Ovary (tissue), 9 donors: Measurements from ENCODE around the gene COL28A1. TPM values are rescaled to one million over a fixed set of nuclear protein-coding genes. Genes with fewer than 3 reads are reported as not detected.
"Not testable (repeated sequence)": the region's sequence is repeated elsewhere in the genome, so short reads cannot be mapped to it uniquely, and the experiment has no call there.

ENCODE experiments used
- DNase-seq, 5 donors: peaks; one replicate each; pipeline ENCODE4 v3.0.0-alpha.2; 2019 to 2020
- H3K27ac ChIP-seq, 2 donors: fragments of 200-600 bp; one replicate each; pipeline versions ENCODE4 v1.5.1 to v1.8.0; 2019 to 2022
- H3K27me3 ChIP-seq: fragments of 200-600 bp; one replicate; pipeline ENCODE4 v1.8.0; 2022
- H3K36me3 ChIP-seq: fragments of 200-600 bp; sonication (generic); one replicate; pipeline ENCODE4 v1.5.1; 2019
- H3K4me1 ChIP-seq: one replicate; pipeline ENCODE4 v1.8.1; 2013; ENCODE audit warnings: mild to moderate bottlenecking, moderate library complexity; ENCODE audit not compliant: insufficient read depth
- H3K4me3 ChIP-seq: fragments of 200-600 bp; sonication (generic); one replicate; pipeline ENCODE4 v1.5.1; 2017
- H3K9me3 ChIP-seq, 2 donors: fragments of 200-600 bp in 1 of 2; sonication (generic) in 1 of 2; one replicate each; pipeline versions ENCODE4 v1.5.1 to v1.8.1; 2013 to 2019; ENCODE audit warnings: mild to moderate bottlenecking in 1 of 2, moderate library complexity in 1 of 2
- EP300 ChIP-seq: sonication (generic); formaldehyde crosslinking; IDR thresholded peaks from one replicate; pipeline ENCODE4 v1.6.1; 2017; ENCODE audit warnings: antibody characterized with exemption
- POLR2A ChIP-seq: fragments of 450-650 bp; IDR thresholded peaks from one replicate; pipeline ENCODE4 v1.6.1; 2017; ENCODE audit warnings: antibody characterized with exemption, mild to moderate bottlenecking, moderate library complexity
- WGBS, 3 donors: extraction: QIAGEN DNeasy Blood & Tissue Kit in 1 of 3; methylation state at CpG; one replicate each; pipeline versions ENCODE4 v1.1.5 to v1.1.7; 2013 to 2017; 5-methylcytosine and 5-hydroxymethylcytosine counted together
- intact Hi-C, 4 donors: fragments of 100-400 bp; cut with DNase I; formaldehyde crosslinking; loops; one replicate each; pipeline versions ENCODE4 v1.11.0 to v1.15.1; 2022 to 2023
- polyA plus RNA-seq, 2 donors: library from polyadenylated mRNA; stranded (reverse); fragments of 200-250 nt in 1 of 2; fragments of 350-450 nt in 1 of 2; fragmentation: Illumina TruSeq in 1 of 2; extraction: RNeasy Lipid Tissue Mini Kit (QIAGEN cat#74804) in 1 of 2; gene quantifications; one replicate each; pipeline ENCODE4 v1.2.3, GENCODE V29; 2013 to 2014
- total RNA-seq, 7 donors: library from RNA; depleted of rRNA in 2 of 7; stranded (reverse); fragments of >200 nt in 2 of 7; fragmentation: NEBNext Ultra II Directional in 3 of 7; extraction: Animal tissue kit (Norgen Biotek cat#: 25700) in 3 of 7; gene quantifications; one replicate each; pipeline versions ENCODE4 v1.1.0 to v1.2.4, GENCODE V29; 2016 to 2023
- TF ChIP-seq, protein P1 (sequence below), 3 donors: fragments of 450-650 bp in 2 of 3; fragments of 200-600 bp in 1 of 3; IDR thresholded peaks; one replicate each; pipeline versions ENCODE4 v1.5.1 to v1.8.0; 2016 to 2022; ENCODE audit warnings: antibody characterized with exemption in 3 of 3, mild to moderate bottlenecking in 1 of 3
- donor health status: DM: no; HTN: no; CAD: no; lungs with moderate emphysema.
- donor health status: DM: no; HTN: no; CAD: no.
- donor health status: Bipolar disorder and iron deficiency.
- donor health status: DM: yes; HTN: yes; CAD: no.
- donor health status: DM: no; HTN: no; CAD: no.
- donor health status: DM: yes; HTN: yes; CAD: no.

The COL28A1 gene
- total and polyA plus RNA-seq, 9 donors = 0.29 to 4.2 (median 1.4) TPM

DNA sequence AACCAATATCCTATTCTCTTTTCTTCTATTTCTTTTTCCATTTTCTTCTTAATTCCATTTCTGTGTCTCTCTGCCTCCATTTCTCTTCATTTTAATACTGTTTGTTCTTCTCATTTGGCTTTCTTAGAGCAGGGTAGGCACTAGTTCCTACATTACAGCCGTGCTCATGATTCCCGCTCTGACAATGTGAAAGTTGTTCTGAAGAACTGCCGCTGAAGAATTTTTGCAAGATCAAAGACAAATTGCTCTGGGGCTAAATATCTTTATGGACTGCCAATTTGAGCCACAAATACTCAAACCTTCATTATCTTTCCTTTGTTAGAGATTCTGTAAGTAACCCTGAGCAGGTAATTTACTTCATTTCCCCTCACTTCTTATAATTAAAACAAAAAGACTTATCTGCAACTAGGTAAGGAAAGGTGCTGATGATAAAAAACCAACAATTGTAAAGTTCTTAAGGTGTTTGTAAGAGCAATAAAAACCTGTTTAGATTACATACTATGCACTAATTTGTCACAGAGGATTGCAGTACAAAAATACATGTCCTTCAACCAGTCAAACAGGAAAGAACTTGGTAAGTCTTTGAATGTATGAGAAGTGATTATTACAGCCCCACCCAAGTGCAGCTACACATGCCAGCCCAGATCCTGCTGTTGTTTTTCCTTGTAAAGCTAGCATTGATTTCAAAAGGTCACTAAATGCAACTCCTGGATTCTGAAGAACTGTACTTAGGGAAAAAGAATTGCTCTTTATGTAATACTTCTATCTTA lies 127.5 kb downstream of the COL28A1 start:
- 79 to 85% (median 82%) methylated on average over 3 of the region's 3 CpGs for WGBS, 3 donors

DNA sequence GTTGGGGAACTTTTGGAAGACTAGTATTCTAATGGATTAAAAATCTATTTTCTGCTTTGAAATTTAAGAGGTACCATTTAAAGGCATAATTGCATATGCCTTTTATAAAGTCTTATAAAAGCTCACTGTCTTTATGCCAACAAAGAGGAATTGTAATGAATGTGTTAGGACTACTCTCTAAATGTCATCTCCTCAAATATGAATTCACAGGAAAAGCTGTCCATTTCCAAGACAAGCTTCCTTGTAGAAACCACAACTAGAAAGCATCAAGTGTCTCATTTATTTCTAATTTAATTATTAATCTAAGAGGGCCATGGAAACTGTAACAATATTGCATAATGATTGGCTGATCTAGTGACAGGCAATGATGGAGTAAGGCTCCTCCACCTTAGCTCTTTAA lies 130.2 kb downstream of the COL28A1 start:
- intact Hi-C loops = no loop called here
- TF ChIP-seq, protein P1, sequence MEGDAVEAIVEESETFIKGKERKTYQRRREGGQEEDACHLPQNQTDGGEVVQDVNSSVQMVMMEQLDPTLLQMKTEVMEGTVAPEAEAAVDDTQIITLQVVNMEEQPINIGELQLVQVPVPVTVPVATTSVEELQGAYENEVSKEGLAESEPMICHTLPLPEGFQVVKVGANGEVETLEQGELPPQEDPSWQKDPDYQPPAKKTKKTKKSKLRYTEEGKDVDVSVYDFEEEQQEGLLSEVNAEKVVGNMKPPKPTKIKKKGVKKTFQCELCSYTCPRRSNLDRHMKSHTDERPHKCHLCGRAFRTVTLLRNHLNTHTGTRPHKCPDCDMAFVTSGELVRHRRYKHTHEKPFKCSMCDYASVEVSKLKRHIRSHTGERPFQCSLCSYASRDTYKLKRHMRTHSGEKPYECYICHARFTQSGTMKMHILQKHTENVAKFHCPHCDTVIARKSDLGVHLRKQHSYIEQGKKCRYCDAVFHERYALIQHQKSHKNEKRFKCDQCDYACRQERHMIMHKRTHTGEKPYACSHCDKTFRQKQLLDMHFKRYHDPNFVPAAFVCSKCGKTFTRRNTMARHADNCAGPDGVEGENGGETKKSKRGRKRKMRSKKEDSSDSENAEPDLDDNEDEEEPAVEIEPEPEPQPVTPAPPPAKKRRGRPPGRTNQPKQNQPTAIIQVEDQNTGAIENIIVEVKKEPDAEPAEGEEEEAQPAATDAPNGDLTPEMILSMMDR (IDR thresholded peaks at IDR 0.05) = no peak
- TF ChIP-seq EP300 (no peak), POLR2A (no peak)
- Histone ChIP-seq H3K27ac (no peak overlapping the region), H3K4me1 (no peaks in the 10 kb centered on the region), H3K27me3 (no peaks in the 10 kb centered on the region), H3K4me3 (no peak overlapping the region), H3K36me3 (no peaks in the 10 kb centered on the region), H3K9me3 (no peaks in the 10 kb centered on the region)
- DNase-seq = no peak

More for the DNA sequence above, 127.5 kb downstream of the COL28A1 start:
- intact Hi-C loops = no loop called here
- TF ChIP-seq POLR2A (no peak), EP300 (no peak)
- TF ChIP-seq, protein P1 (IDR thresholded peaks at IDR 0.05) = no peak
- Histone ChIP-seq H3K4me3 (no peak overlapping the region), H3K36me3 (no peaks in the 10 kb centered on the region), H3K27ac (no peak overlapping the region), H3K27me3 (no peaks in the 10 kb centered on the region), H3K4me1 (no peaks in the 10 kb centered on the region), H3K9me3 (no peaks in the 10 kb centered on the region)
- no peak for DNase-seq

DNA sequence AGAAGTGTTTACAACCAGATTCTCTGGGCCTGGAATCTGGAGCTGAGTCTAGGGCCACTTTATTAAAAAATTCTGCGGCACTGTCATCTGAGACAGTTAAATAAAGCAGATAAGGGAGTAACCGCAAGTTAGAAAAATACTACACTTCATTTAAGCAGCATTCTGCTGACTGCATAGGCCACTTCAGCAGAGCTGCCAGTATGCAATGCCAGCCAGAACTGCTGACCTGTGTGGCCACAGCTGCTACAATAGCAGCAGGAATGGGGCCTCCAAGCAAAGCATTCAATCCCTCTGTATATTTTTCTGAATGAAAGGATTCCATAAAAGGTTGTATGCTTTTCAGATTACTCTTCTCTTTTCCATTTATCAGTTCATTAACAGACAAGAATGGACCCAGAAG lies 136.0 kb downstream of the COL28A1 start:
- Histone ChIP-seq H3K4me3 (no peak overlapping the region), H3K27ac (no peak overlapping the region), H3K9me3 (no peaks in the 10 kb centered on the region), H3K4me1 (no peaks in the 10 kb centered on the region), H3K27me3 (no peaks in the 10 kb centered on the region), H3K36me3 (no peaks in the 10 kb centered on the region)
- WGBS, 3 donors = 69 to 77% (median 72%) methylated on average over 2 of the region's 2 CpGs
- no peak for DNase-seq
- intact Hi-C loops = no loop called here
- TF ChIP-seq POLR2A (no peak), EP300 (no peak)
- TF ChIP-seq, protein P1 (IDR thresholded peaks at IDR 0.05) = no peak

DNA sequence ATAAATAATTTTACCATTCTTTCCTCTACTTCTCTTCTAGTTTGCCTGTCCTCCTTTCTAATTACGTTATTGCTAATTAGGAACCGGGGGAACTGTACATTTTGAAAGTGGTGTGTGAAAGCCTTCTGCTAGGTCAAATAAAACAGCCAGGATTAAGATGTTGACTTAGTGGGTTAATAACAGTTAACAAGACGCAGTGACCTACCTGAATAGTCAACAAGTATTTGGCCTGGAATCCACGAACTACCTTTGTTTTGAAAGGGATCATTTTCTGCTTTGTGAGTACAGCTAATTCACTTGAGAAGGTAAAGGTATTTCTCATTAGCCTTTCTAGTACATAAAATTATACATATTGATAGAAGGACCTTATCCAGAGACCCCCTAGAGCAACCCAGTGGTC lies 139.9 kb downstream of the COL28A1 start:
- H3K27ac ChIP-seq = no peak overlapping the region
- H3K36me3 ChIP-seq = no peaks in the 10 kb centered on the region
- H3K4me1 ChIP-seq = no peaks in the 10 kb centered on the region
- H3K27me3 ChIP-seq = no peaks in the 10 kb centered on the region
- intact Hi-C loops = no loop called here
- no peaks in the 10 kb centered on the region for H3K9me3 ChIP-seq
- H3K4me3 ChIP-seq = no peak overlapping the region
- DNase-seq = no peak
- TF ChIP-seq POLR2A = no peak
- no peak for TF ChIP-seq EP300
- TF ChIP-seq, protein P1 (IDR thresholded peaks at IDR 0.05) = no peak
- 84 to 88% (median 84%) methylated on average over 4 of the region's 4 CpGs for WGBS, 3 donors

DNA sequence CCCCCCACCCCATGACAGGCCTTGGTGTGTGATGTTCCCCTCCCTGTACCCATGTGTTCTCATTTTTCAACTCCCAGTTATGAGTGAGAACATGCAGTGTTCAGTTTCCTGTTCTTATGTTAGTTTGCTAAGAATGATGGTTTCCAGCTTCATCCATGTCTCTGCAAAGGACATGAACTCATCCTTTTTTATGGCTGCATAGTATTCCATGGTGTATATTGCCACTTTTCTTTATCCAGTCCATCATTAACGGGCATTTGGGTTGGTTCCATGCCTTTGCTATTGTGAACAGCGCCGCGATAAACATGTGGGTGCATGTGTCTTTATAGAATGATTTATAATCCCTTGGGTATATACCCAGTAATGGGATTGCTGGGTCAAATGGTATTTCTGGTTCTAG lies 147.5 kb downstream of the COL28A1 start:
- H3K27ac ChIP-seq, H3K27me3 ChIP-seq, H3K9me3 ChIP-seq, intact Hi-C loops, H3K4me3 ChIP-seq, DNase-seq, H3K36me3 ChIP-seq, H3K4me1 ChIP-seq: not testable (repeated sequence)
- 92 to 97% (median 93%) methylated on average over 4 of the region's 4 CpGs for WGBS, 3 donors
